K562 (cell line): ENCODE results near the gene TENM3. TPM values are rescaled to one million over a fixed set of nuclear protein-coding genes. Genes with fewer than 3 reads are reported as not detected.

Source experiments
- ATAC-seq: fragments of 200-7000 bp; cut with Tn5 transposase; 3 replicates; pipeline ENCODE4 v1.9.1; 2020; ENCODE audit warnings: moderate library complexity
- BruUV-seq: library from RNA; stranded (reverse); fragments of 400-500 nt; replicated peaks from 2 replicates; lab custom pipeline; 2021; lab: Mats Ljungman, UMichigan
- CTCF ChIA-PET: fragments of 300-600 bp; formaldehyde crosslinking; extraction: SDS; loops from one replicate; lab custom pipeline; 2021; ENCODE audit warnings: low intra/inter-chr PET ratio; lab: Yijun Ruan, JAX
- POLR2A ChIA-PET: fragments of 300-600, 350-650 bp; sonication (Branson Sonifier 250); formaldehyde crosslinking; extraction: SDS; loops from one replicate; lab custom pipeline; 2021; ENCODE audit warnings: antibody characterized with exemption, inconsistent platforms; lab: Yijun Ruan, JAX
- DNase-seq, 4 experiments: peaks; one replicate each; pipeline versions ENCODE4 v3.0.0 to v3.0.0-alpha.2; 2011 to 2018; ENCODE audit warnings: low spot score in 3 of 4, mixed read lengths in 3 of 4; ENCODE audit errors: extremely low read depth in 1 of 4
- FAIRE-seq: peaks from 2 replicates; lab custom pipeline; 2011; peaks lifted over from hg19 to GRCh38; lab: Jason Lieb, UNC
- H2AFZ ChIP-seq: 2 replicates; pipeline ENCODE4 v1.6.0; 2011; ENCODE audit warnings: low read depth, low read length, control low read depth, inconsistent platforms
- H3K27ac ChIP-seq: fragments of 200-600 bp; 3 replicates; pipeline ENCODE4 v1.8.0; 2011; ENCODE audit warnings: low read depth, mild to moderate bottlenecking, control low read depth, inconsistent platforms, low read length, moderate library complexity, mixed read lengths; ENCODE audit errors: extremely low read depth
- H3K27me3 ChIP-seq, 2 experiments: fragments of 300-600 bp in 1 of 2; 2 replicates in 1 of 2; 3 replicates in 1 of 2; pipeline versions ENCODE4 v1.6.0 to v1.8.0; 2011; ENCODE audit warnings: inconsistent platforms in 2 of 2, low read length in 2 of 2, mild to moderate bottlenecking in 1 of 2, mixed read lengths in 1 of 2, moderate library complexity in 1 of 2; ENCODE audit not compliant: control insufficient read depth in 2 of 2, insufficient read depth in 2 of 2
- H3K36me3 ChIP-seq: fragments of 300-600 bp; 3 replicates; pipeline ENCODE4 v1.8.0; 2011; ENCODE audit warnings: mild to moderate bottlenecking, low read length, inconsistent platforms; ENCODE audit not compliant: control insufficient read depth, insufficient read depth
- H3K4me1 ChIP-seq, 2 experiments: fragments of 200-600 bp in 1 of 2; replicated peaks in 1 of 2; 2 replicates in 1 of 2; 3 replicates in 1 of 2; pipeline versions ENCODE4 v1.5.1 to v1.8.0; 2011; ENCODE audit warnings: inconsistent platforms in 2 of 2, low read length in 2 of 2, mild to moderate bottlenecking in 1 of 2, mixed read lengths in 1 of 2, moderate library complexity in 1 of 2; ENCODE audit not compliant: control insufficient read depth in 2 of 2, insufficient read depth in 2 of 2
- H3K4me2 ChIP-seq: 2 replicates; pipeline ENCODE4 v1.6.1; 2011; ENCODE audit warnings: low read length, control low read depth, inconsistent platforms, mixed read lengths; ENCODE audit not compliant: insufficient read depth
- H3K4me3 ChIP-seq: fragments of 200-600 bp; sonication (generic), shearing (Covaris generic); 2 replicates; pipeline ENCODE4 v1.5.1; 2016; ENCODE audit warnings: control low read depth, inconsistent platforms
- H3K79me2 ChIP-seq: fragments of 200-600 bp; 3 replicates; pipeline ENCODE4 v1.8.0; 2011; ENCODE audit warnings: low read length, inconsistent platforms; ENCODE audit not compliant: control insufficient read depth, insufficient read depth
- H3K9ac ChIP-seq, 2 experiments: 2 replicates each; pipeline versions ENCODE4 v1.6.0 to v1.6.1; 2011; ENCODE audit warnings: low read depth in 2 of 2, low read length in 2 of 2, control low read depth in 1 of 2, inconsistent platforms in 1 of 2, mild to moderate bottlenecking in 1 of 2, mixed read lengths in 1 of 2; ENCODE audit not compliant: insufficient read depth in 1 of 2
- H3K9me1 ChIP-seq: one replicate; pipeline ENCODE4 v1.6.0; 2011; ENCODE audit warnings: inconsistent platforms, mild to moderate bottlenecking, low read length, moderate library complexity; ENCODE audit not compliant: control insufficient read depth, insufficient read depth
- H3K9me3 ChIP-seq: replicated peaks from 2 replicates; pipeline ENCODE4 v1.5.1; 2011; ENCODE audit warnings: low read depth, low read length, inconsistent platforms; ENCODE audit not compliant: control insufficient read depth, insufficient read depth
- H4K20me1 ChIP-seq: replicated peaks from 2 replicates; pipeline ENCODE4 v1.6.1; 2011; ENCODE audit warnings: low read length, inconsistent platforms, mixed read lengths; ENCODE audit not compliant: control insufficient read depth, insufficient read depth
- ARID3B ChIP-seq: fragments of 250-450 bp; sonication (Bioruptor Pico); IDR thresholded peaks from 2 replicates; pipeline ENCODE4 v1.4.0; 2020; ENCODE audit warnings: borderline replicate concordance
- BHLHE40 ChIP-seq: IDR thresholded peaks from 2 replicates; pipeline ENCODE4 v1.6.1; 2011; ENCODE audit warnings: low read length, improper control_type of control experiment
- RCOR1 ChIP-seq, 2 experiments: IDR thresholded peaks; 2 replicates each; pipeline ENCODE4 v1.6.1; 2012; ENCODE audit warnings: low read depth in 2 of 2, low read length in 2 of 2, borderline replicate concordance in 1 of 2, improper control_type of control experiment in 1 of 2
- USF1 ChIP-seq: sonication (generic); formaldehyde crosslinking; IDR thresholded peaks from 2 replicates; pipeline ENCODE4 v1.9.0; 2022; ENCODE audit warnings: mild to moderate bottlenecking, missing genetic modification reagents
- XRCC3 ChIP-seq: fragments of 450-650 bp; IDR thresholded peaks from 2 replicates; pipeline ENCODE4 v1.6.1; 2017; ENCODE audit warnings: mild to moderate bottlenecking, moderate library complexity
- ZNF197 ChIP-seq: fragments of 200-800 bp; sonication (Bioruptor generic); IDR thresholded peaks from 2 replicates; pipeline ENCODE4 v1.6.1; 2016; ENCODE audit warnings: low read depth, missing genetic modification characterization, missing compliant biosample characterization
- ZNF384 ChIP-seq: IDR thresholded peaks from 2 replicates; pipeline ENCODE4 v1.6.1; 2012; ENCODE audit warnings: low read depth, low read length, improper control_type of control experiment
- WGBS: fragments of 100-300 bp; shearing (Covaris generic); methylation state at CpG from one replicate; pipeline ENCODE4 v1.1.6; 2016; ENCODE audit warnings: low coverage, mixed read lengths; ENCODE audit not compliant: insufficient coverage; ENCODE audit errors: missing lambda C conversion rate; 5-methylcytosine and 5-hydroxymethylcytosine counted together
- in situ Hi-C: fragments of 300-500 bp; cut with MboI; formaldehyde crosslinking; loops from 4 replicates; pipeline ENCODE4 v1.15.0; 2018; ENCODE audit warnings: inconsistent platforms, mixed read lengths
- intact Hi-C: fragments of 100-400 bp; cut with micrococcal nuclease; formaldehyde crosslinking; loops from 2 replicates; pipeline ENCODE4 v1.14.2; 2022
- polyA plus RNA-seq, 8 experiments: library from polyadenylated mRNA; depleted of rRNA in 4 of 8; stranded (reverse) in 5 of 8; unstranded in 3 of 8; fragments of >200 nt; fragmentation: Nextera tagmentation in 2 of 8; fragmentation: Illumina TruSeq in 1 of 8; extraction: Ambion mirVana in 2 of 8; extraction: Trizol in 1 of 8; gene quantifications; 2 replicates each; pipeline versions ENCODE4 v1.2.1 to v1.2.3, GENCODE V29; 2011 to 2014; ENCODE audit warnings: inconsistent platforms in 1 of 8, missing spikeins in 1 of 8
- total RNA-seq, 7 experiments: library from RNA; depleted of rRNA in 6 of 7; stranded (reverse); fragments of >200 nt in 6 of 7; fragmentation: Illumina TruSeq in 2 of 7; extraction: Trizol in 2 of 7; gene quantifications; 2 replicates each; pipeline versions ENCODE4 v1.2.1 to v1.2.3, GENCODE V29; 2011 to 2021; ENCODE audit warnings: low replicate concordance in 1 of 7
- TF ChIP-seq, protein P1 (sequence below), 2 experiments: fragments of 450-650 bp in 1 of 2; IDR thresholded peaks; 2 replicates each; pipeline ENCODE4 v1.6.1; 2011 to 2017; ENCODE audit warnings: low read depth in 2 of 2, antibody characterized with exemption in 1 of 2, borderline replicate concordance in 1 of 2, low read length in 1 of 2, mild to moderate bottlenecking in 1 of 2, mixed read lengths in 1 of 2; ENCODE audit not compliant: control insufficient read depth in 1 of 2
- TF ChIP-seq, protein P2 (sequence below): fragments of 250-450 bp; sonication (Bioruptor Pico); IDR thresholded peaks from 2 replicates; pipeline ENCODE4 v1.5.0; 2021

TENM3 gene
- total and polyA plus RNA-seq, 9 of the 15 experiments (the other 6 are each of a cell fraction or from before 2014, with no cell fraction given) = 0.01 to 0.02 TPM; not detected in 7

DNA sequence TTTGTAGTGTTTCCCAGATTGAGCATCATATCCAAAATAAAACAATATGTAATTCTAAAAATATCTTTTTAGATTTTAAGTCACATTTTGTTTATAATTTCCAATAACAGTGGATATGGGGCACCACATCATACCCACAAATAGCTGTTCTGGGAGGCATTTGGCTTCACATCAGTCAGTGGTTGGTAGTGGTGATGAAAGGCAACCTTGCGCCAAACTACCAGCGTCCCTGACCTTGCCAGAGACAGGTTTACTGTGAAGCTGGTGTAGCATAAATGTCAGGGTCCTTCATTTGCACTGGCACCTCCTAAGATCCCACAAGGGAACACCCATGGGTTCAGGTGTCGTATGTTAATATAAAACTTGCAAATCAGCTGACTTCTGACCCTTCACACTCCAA lies 451.8 kb downstream of the TENM3 start:
- intact Hi-C loops = no loop called here
- ATAC-seq = no peak
- Histone ChIP-seq H3K27me3 (no peaks in the 10 kb centered on the region), H4K20me1 (no peaks in the 10 kb centered on the region), H3K9me1 (no peaks in the 10 kb centered on the region), H3K4me3 (no peak overlapping the region), H3K27ac (no peak overlapping the region), H3K9me3 (no peaks in the 10 kb centered on the region), H2AFZ (no peak overlapping the region), H3K4me2 (no peak overlapping the region), H3K4me1 (no peaks in the 10 kb centered on the region), H3K36me3 (no peaks in the 10 kb centered on the region), H3K79me2 (no peaks in the 10 kb centered on the region), H3K9ac (no peak overlapping the region)
- CTCF ChIA-PET = no interaction called here
- BruUV-seq = no TSS peak
- POLR2A ChIA-PET = no interaction called here
- TF ChIP-seq ARID3B (CRISPR knock-in tag) (no peak), ZNF384 (no peak), RCOR1 (IDR thresholded peaks at IDR 0.05; ENCODE audit: borderline replicate concordance in 1 of 2, low read depth in 2 of 2, low read length in 2 of 2) (no peak), ZNF197 (CRISPR knock-in tag) (no peak), BHLHE40 (no peak), XRCC3 (no peak), USF1 (CRISPR knock-in tag) (no peak)
- TF ChIP-seq, protein P1, sequence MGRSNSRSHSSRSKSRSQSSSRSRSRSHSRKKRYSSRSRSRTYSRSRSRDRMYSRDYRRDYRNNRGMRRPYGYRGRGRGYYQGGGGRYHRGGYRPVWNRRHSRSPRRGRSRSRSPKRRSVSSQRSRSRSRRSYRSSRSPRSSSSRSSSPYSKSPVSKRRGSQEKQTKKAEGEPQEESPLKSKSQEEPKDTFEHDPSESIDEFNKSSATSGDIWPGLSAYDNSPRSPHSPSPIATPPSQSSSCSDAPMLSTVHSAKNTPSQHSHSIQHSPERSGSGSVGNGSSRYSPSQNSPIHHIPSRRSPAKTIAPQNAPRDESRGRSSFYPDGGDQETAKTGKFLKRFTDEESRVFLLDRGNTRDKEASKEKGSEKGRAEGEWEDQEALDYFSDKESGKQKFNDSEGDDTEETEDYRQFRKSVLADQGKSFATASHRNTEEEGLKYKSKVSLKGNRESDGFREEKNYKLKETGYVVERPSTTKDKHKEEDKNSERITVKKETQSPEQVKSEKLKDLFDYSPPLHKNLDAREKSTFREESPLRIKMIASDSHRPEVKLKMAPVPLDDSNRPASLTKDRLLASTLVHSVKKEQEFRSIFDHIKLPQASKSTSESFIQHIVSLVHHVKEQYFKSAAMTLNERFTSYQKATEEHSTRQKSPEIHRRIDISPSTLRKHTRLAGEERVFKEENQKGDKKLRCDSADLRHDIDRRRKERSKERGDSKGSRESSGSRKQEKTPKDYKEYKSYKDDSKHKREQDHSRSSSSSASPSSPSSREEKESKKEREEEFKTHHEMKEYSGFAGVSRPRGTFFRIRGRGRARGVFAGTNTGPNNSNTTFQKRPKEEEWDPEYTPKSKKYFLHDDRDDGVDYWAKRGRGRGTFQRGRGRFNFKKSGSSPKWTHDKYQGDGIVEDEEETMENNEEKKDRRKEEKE (IDR thresholded peaks at IDR 0.05; ENCODE audit: borderline replicate concordance in 1 of 2, control insufficient read depth in 1 of 2, low read depth in 2 of 2, low read length in 1 of 2) = no peak
- TF ChIP-seq, protein P2, sequence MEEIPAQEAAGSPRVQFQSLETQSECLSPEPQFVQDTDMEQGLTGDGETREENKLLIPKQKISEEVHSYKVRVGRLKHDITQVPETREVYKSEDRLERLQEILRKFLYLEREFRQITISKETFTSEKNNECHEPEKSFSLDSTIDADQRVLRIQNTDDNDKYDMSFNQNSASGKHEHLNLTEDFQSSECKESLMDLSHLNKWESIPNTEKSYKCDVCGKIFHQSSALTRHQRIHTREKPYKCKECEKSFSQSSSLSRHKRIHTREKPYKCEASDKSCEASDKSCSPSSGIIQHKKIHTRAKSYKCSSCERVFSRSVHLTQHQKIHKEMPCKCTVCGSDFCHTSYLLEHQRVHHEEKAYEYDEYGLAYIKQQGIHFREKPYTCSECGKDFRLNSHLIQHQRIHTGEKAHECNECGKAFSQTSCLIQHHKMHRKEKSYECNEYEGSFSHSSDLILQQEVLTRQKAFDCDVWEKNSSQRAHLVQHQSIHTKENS (CRISPR knock-in tag) = no peak
- in situ Hi-C loops = no loop called here
- DNase-seq = no peak
- no peak for FAIRE-seq
- WGBS = 2% methylated on average over 3 of the region's 3 CpGs
